BJ (cell line): ENCODE data around the gene EXOSC1. TPM values are rescaled to one million over a fixed set of nuclear protein-coding genes. Genes with fewer than 3 reads are reported as not detected.

Experiments
- CTCF ChIA-PET: fragments of 350-600 bp; formaldehyde crosslinking; extraction: SDS; loops from one replicate; lab custom pipeline; 2021; ENCODE audit warnings: antibody characterized with exemption, inconsistent platforms; lab: Yijun Ruan, JAX
- POLR2A ChIA-PET: fragments of 300-600 bp; sonication (Branson Sonifier 250); formaldehyde crosslinking; extraction: SDS; loops from one replicate; lab custom pipeline; 2021; ENCODE audit warnings: antibody characterized with exemption; lab: Charles Lee
- DNase-seq: peaks from one replicate; pipeline ENCODE4 v3.0.0-alpha.2; 2011; ENCODE audit warnings: low read depth
- H3K27me3 ChIP-seq: 2 replicates; pipeline ENCODE4 v1.6.0; 2011; ENCODE audit warnings: low read length; ENCODE audit not compliant: control insufficient read depth, insufficient read depth
- H3K36me3 ChIP-seq: 2 replicates; pipeline ENCODE4 v1.5.1; 2011; ENCODE audit warnings: low read length; ENCODE audit not compliant: control insufficient read depth, insufficient read depth
- H3K4me3 ChIP-seq: 2 replicates; pipeline ENCODE4 v1.5.1; 2011; ENCODE audit warnings: low read depth, mild to moderate bottlenecking, control low read depth, low read length
- CTCF ChIP-seq: IDR thresholded peaks from 2 replicates; pipeline ENCODE4 v1.5.1; 2011; ENCODE audit warnings: low read depth, mild to moderate bottlenecking, control low read depth, inconsistent platforms, low read length, moderate library complexity; ENCODE audit not compliant: insufficient read depth
- polyA plus RNA-seq: library from polyadenylated mRNA; depleted of rRNA; stranded (reverse); fragments of >200 nt; gene quantifications from 2 replicates; pipeline ENCODE4 v1.2.3, GENCODE V29; 2011; rRNA removed
- small RNA-seq: library from RNA; depleted of rRNA; stranded (forward); fragments of <200 nt; gene quantifications from one replicate; pipeline ENCODE3, GENCODE V24; 2012; ENCODE audit warnings: low replicate concordance, low read depth; ENCODE audit not compliant: insufficient read length

EXOSC1 gene
- polyA plus RNA-seq, 1 experiment = 49.4 TPM

- TF ChIP-seq CTCF = no peak
- Histone ChIP-seq H3K4me3 (peak overlapping the region; percentile 91), H3K27me3 (no peaks in the 10 kb centered on the region), H3K36me3 (peaks cover 2% of the 10 kb centered on the region; the same call in 1 of the 2 replicates)
- ChIA-PET POLR2A (no interaction called here), CTCF (interaction anchor here (0.7 to 2.3 kb wide), 4 partner anchors 9 to 154 kb away, joined by 3 to 10 read pairs (median 4); no protein-coding TSS in a partner anchor)
- no peak for DNase-seq
Observed at GRCh38 chr10:97399843-97400545, 45.8 kb downstream of the EXOSC1 start.

GRCh38 chr10:97396056-97396455 is 49.8 kb downstream of the EXOSC1 start:
- ChIA-PET POLR2A (no interaction called here), CTCF (no interaction called here)
- no peak overlapping the region for H3K4me3 ChIP-seq
- TF ChIP-seq CTCF = no peak
- no peak for DNase-seq
- peaks cover 3% of the 10 kb centered on the region for H3K36me3 ChIP-seq
- no peaks in the 10 kb centered on the region for H3K27me3 ChIP-seq

- H3K4me3 ChIP-seq = no peak overlapping the region
- DNase-seq = no peak
- POLR2A ChIA-PET = no interaction called here
- CTCF ChIA-PET = interaction anchor here (0.5 kb wide), 1 partner anchor 196 kb away, joined by 4 read pairs; no protein-coding TSS in a partner anchor
- no peaks in the 10 kb centered on the region for H3K27me3 ChIP-seq
- peaks cover 21% of the 10 kb centered on the region for H3K36me3 ChIP-seq
- no peak for TF ChIP-seq CTCF
Observed at GRCh38 chr10:97393034-97393573, 52.7 kb downstream of the EXOSC1 start.

GRCh38 chr10:97390091-97390490 is 55.7 kb downstream of the EXOSC1 start:
- DNase-seq = no peak
- peaks cover 25% of the 10 kb centered on the region for H3K36me3 ChIP-seq
- POLR2A ChIA-PET = no interaction called here
- H3K27me3 ChIP-seq = no peaks in the 10 kb centered on the region
- CTCF ChIA-PET = no interaction called here
- no peak overlapping the region for H3K4me3 ChIP-seq
- no peak for TF ChIP-seq CTCF

GRCh38 chr10:97388152-97388551 is 57.7 kb downstream of the EXOSC1 start:
- no peak overlapping the region for H3K4me3 ChIP-seq
- TF ChIP-seq CTCF = no peak
- peaks cover 34% of the 10 kb centered on the region for H3K36me3 ChIP-seq
- H3K27me3 ChIP-seq = no peaks in the 10 kb centered on the region
- POLR2A ChIA-PET = no interaction called here
- no peak for DNase-seq
- CTCF ChIA-PET = no interaction called here

Small RNA genes lying within 50 kb of the gene (small RNA-seq; reads per million reads assigned to genes)
- not detected for gene RF00019

Other genes starting within 250 kb of the EXOSC1 start
- gene ARHGAP19, start 153.4 kb downstream of the EXOSC1 start, polyA plus RNA-seq = 2.4 and 4.9 TPM in 2 replicates
- 1.1 and 1.2 TPM in 2 replicates for gene FRAT1, start 126.7 kb downstream of the EXOSC1 start, polyA plus RNA-seq
- 1.8 and 2.9 TPM in 2 replicates for gene FRAT2, start 111.3 kb downstream of the EXOSC1 start, polyA plus RNA-seq
- gene RRP12, start 44.7 kb downstream of the EXOSC1 start, polyA plus RNA-seq = 9.3 and 16.3 TPM in 2 replicates
- gene PGAM1, start 19.8 kb downstream of the EXOSC1 start, polyA plus RNA-seq = 528 and 710 TPM in 2 replicates
- 89.3 and 101 TPM in 2 replicates for gene ZDHHC16, start 169 bp upstream of the EXOSC1 start, polyA plus RNA-seq
- gene MMS19, start 52.4 kb upstream of the EXOSC1 start, polyA plus RNA-seq = 71.1 and 97.5 TPM in 2 replicates
- gene UBTD1, start 52.9 kb upstream of the EXOSC1 start, polyA plus RNA-seq = 22.7 and 39.0 TPM in 2 replicates
- gene ANKRD2, start 126.8 kb upstream of the EXOSC1 start, polyA plus RNA-seq = 0.16 and 0.37 TPM in 2 replicates
- 0.17 and 0.23 TPM in 2 replicates for gene HOGA1, start 138.4 kb upstream of the EXOSC1 start, polyA plus RNA-seq
- not detected in 2 replicates for gene C10orf62, start 143.7 kb upstream of the EXOSC1 start, polyA plus RNA-seq
- gene MORN4, start 187.5 kb upstream of the EXOSC1 start, polyA plus RNA-seq = 13.8 and 16.4 TPM in 2 replicates
- 29.3 and 34.6 TPM in 2 replicates for gene PI4K2A, start 194.7 kb upstream of the EXOSC1 start, polyA plus RNA-seq
- 32.4 and 32.7 TPM in 2 replicates for gene AVPI1, start 241.2 kb upstream of the EXOSC1 start, polyA plus RNA-seq